NAMALWA (cell line): ENCODE measurements around the gene TP63.
A peak's percentile ranks its signal among the peaks of the same experiment; 100 is the strongest.

Experiments
- DNase-seq: peaks from one replicate; pipeline ENCODE4 v3.0.0-alpha.2; 2015; ENCODE audit warnings: low spot score

Gene TP63

GRCh38 chr3:189813647-189814240, 182.6 kb downstream of the TP63 start:
- DNase-seq: no peak

DNA sequence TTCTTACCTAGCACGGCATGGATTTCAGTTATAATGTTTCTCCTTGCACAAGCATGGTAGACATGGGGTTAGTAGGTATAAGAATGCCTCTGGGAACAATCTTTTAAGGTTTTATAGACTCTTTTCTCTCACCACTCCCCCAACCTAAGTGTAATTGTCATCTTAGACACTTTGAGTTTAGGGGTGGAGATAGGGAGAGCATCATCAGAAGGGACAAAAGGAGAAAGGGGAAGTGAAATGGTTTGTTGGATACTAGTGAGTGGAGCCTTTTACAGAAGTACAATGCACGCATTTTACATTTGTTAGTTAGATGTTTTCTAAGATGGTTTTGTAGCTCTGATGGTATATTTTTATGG, 189.2 kb downstream of the TP63 start:
- peak; percentile 30 for DNase-seq

GRCh38 chr3:189821262-189821661, 190.1 kb downstream of the TP63 start:
- no peak for DNase-seq

- DNase-seq: no peak
These were observed 191.5 kb downstream of the TP63 start for GRCh38 chr3:189822726-189823125.

GRCh38 chr3:189824629-189825312, 193.6 kb downstream of the TP63 start:
- no peak for DNase-seq

DNA sequence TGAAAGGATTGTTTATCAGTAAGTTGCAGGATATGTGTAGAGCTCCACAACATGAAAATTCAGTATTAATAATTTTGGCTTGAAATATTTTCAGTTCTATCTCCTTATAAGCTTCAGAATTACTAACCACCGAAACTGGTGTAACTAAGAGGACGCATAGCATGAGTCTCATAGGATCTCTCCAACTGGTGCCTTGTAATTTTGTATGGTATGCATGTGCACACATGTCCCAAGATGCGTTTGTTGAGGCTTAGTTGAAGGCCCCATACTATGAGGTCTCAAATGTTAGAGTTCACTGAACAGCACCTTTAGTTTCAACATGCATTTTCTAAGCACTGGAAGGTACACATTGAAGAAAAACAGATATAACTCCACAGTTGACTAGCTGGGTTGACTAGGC, 195.4 kb downstream of the TP63 start:
- DNase-seq: no peak

DNA sequence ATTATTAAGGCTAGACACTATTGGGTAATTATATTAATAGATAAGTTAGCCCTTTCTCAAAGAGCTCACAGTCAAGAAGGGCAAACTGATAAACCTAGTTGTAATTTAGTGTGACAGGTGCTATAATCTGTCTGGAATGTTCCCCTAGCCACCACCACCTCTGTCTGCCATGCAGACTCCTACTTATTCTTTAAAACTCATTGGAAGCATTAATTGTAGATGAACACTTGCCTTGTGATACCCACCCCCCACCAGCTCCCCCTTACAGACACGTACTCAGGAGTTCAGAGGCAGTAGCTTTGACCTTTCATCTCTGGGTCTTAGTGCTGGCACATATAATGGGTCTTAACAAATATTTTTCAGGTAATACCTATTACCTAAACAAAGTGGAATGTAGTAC, 195.9 kb downstream of the TP63 start:
- DNase-seq: no peak

DNA sequence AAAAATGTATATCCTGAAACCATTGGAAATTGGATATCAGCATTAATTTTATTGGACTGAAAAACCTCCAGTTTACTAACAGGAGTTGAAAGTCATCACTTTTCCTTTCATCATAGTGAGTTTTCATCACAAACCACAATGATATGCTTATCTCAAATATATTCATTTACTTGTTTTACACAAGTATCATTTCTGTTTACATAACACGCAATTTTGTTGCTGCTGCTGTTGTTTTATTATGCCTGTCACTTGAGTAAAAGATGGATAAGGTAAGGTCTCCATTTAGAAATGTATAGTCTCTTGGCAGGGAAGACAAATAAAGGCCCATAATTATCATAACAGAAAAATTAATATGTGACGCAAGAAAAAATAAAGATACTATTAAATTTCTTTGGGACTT, 199.2 kb downstream of the TP63 start:
- no peak for DNase-seq

DNA sequence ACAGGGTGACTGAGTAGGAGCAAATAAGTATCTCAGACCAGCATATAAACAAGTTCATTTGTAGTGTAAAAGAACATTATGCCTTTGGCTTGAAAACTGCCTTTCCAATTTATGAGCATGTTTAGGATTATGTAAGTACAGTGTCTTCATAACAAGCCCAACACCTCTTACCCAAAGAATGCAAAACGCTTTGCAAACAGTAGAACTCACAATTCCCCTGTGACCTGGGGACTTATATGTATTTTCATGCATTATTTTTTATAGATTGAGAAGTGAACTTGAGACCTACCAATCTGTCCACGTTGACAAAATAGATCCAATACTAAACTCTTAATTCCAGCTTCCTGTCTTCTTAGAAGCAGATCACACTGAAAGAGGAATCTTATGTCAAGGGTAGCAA, 202.1 kb downstream of the TP63 start:
- no peak for DNase-seq

DNA sequence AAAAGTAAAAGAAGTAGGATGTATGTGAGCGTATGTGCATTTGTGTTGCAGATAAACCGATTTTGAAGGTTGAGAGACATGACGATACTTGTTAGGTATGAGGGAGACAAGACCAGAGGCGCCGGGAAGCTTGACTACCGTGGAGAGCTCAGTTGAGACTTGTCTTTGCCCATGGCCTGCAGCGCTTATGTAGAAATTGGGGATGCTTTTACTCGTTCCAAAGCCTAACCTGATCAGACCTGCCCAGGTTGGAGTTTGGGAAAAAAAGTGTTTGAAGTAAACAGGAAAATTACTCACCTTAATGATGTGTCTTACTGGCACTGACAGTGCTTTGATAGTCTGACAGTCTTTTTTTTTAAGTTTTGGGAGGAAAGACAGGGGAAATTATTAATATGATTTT, 202.8 kb downstream of the TP63 start:
- no peak for DNase-seq

- DNase-seq: no peak
These were observed 203.3 kb downstream of the TP63 start for GRCh38 chr3:189834462-189834861.

DNA sequence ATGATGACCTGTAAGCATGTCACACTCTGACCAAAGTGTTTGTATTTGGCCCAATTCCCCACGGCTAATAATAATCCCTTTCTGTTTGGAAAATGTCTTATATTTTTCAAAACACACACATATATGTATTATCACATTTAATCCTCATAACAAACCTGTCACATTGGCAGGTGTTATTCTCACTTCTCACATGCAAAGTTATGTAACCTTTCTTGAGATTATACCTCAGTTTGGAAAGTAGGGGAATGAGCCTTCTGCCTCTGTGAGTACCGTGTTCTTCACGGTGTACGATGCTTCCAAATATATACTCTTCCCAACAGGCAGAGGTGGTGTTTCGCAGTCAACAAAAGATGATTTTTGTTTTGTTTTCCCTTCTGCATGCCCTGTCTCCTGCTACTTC, 205.6 kb downstream of the TP63 start:
- DNase-seq: no peak

DNA sequence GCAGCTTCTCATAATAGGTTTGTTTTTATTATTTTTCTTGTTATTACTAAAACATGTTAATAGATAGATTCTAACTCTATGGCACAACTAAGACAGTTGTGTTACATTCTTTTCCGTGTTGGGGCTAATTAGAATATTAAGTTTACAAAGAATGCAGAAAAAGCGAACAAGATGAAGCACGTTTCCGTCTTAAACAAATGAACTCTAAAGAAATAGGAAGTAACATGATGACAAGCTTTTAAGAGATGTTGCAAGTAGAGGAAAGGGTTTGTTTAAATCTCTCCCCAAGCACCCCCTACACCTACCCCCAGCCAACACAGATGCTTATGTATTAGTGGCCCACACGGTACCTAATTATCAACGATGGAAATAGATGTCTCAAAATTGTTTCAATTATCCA, 207.1 kb downstream of the TP63 start:
- no peak for DNase-seq

DNA sequence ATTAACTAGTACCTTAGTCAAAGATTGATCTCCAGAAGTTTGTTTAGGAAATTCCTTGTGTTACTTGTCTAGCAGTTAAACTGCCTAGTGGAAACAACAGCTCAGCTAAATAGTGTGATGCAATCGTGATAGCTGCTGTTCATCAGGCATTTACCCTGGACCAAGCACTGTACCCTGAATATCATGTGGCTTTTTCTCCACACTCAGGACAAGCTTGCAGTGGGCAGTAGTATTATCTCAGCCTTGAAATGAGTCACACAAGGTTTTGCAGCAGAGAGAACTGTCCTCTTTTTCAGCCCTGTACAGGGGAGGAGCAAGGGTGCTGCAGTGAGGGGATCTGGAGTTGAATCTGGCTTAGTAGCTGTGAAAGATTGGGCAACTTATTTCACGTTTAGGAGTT, 208.4 kb downstream of the TP63 start:
- DNase-seq: no peak

DNA sequence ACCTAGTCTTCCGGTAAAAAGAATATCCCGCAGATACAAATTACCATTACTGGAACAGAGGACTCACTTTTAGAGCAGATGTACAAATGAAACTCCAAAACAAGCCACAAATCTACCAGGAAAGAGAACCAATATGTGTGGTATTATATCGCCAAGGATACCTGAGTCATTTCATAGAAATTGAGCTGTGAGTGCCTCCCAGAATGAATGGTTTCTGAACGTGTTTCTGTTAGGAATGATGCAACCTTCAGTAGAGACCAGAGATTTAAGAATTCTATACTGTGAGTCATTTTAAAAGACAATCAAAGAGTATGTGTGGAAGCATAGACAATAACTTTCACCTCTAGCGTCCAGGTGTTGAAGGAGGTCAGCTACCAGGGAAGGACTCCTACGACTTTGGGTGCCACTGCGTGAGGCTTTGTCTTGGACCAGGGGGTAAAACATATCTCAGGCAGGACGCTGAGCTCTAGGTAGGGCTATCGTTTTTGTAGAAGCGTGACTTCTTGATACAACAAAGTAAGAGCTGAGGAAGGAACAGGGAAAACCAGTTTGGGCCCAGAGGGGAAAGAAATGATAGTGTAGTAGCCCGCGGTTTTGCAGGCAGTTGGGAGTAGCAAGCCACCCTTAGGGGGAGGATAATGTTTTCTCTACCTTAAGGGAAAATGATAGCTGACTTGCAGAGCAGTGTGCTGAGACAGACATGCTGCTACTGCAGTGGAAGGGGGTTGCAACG, 210.4 kb downstream of the TP63 start:
- DNase-seq: no peak

DNA sequence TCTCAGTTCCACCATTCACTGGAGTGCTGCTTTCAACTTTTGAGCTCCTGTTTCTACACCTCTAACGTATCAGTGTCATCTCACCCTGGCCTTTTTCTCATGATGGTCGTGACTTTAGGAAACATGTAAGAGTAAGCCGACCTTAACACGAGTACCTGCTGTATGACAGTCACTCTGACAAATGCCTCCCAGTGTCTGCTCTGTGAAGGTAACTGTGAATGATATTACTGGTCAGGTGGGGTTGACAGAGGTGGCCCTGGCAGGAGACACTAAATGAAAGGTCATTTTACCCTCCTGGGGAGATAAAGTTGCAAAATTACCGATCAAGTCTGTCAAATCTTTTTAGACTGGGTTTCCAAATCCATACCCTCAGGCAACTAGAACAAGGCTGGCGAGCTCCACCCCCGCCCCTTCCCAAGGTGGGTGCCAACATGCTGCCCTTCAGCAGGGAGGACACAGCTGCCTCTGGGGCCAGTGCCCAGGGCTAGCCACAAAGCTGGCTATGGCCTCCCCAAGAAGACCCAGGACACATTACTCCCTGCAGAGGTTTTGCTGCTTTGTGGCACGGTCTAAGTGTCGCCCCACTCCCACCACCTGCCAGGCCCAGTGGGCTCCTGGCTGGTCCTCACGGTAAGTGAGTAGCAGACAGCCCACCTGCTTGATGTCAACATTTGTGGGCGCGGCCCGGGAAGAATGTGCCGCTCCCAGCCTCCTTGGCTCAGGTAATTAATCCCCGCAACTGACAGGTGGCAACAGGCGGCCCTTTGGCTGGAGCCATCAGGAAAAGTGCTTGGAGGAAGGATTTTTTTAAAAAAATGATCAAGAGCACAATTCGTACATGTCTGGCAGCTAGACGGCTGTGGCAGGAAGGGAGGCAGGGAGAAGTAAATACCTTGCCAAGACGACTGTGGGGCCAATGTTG, 211.8 kb downstream of the TP63 start:
- no peak for DNase-seq

- DNase-seq: peak; percentile 9
These were observed 213.9 kb downstream of the TP63 start for GRCh38 chr3:189845069-189845468.

DNA sequence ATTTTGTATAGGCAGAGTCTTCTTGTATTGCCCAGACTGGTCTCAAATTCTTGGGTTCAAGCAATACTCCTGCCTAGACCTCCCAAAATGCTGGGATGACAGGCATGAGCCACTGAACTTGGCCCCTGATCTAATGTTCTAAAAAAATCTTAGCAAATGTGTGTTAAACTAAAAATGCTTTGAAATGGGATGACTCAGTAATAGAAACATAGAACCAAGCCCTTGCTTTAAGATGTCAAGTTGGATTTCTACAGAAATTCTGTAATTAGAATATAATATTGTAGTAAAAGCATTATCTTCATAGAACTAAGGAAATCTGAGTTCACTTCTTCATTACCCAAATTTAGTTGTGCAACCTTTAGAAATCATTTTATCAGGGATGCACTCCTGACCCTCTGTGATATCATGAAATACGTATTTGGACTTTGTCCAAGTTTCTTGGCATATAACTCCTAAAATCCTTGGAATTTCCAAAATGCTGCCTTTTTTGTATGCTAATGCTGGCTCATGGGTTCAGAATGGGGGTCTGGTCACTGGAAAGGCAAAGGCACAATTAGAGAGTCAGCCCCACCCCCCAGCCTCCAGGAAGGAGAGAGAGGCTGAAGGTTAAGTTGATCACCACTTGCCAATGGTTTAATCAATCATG, 217.3 kb downstream of the TP63 start:
- DNase-seq: no peak

DNA sequence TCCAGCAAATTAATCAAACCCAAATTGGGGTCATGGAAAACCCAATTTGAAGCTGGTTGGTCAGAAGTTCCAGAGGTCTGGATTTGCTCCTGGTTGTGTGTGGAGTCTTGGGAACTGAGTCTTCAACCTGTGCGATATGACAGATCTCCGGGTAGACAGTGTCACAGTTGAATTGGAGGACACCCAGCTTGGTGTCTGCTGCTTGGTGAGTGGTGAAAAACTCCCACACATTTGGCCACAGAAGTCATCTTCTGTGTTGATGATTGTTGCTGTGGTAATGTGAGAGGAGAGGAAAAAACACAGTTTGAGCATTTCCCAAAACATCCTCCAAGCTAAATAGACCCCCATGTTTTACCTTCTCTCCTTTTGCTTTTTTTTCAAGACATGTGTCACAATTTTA, 218.1 kb downstream of the TP63 start:
- DNase-seq: no peak

DNA sequence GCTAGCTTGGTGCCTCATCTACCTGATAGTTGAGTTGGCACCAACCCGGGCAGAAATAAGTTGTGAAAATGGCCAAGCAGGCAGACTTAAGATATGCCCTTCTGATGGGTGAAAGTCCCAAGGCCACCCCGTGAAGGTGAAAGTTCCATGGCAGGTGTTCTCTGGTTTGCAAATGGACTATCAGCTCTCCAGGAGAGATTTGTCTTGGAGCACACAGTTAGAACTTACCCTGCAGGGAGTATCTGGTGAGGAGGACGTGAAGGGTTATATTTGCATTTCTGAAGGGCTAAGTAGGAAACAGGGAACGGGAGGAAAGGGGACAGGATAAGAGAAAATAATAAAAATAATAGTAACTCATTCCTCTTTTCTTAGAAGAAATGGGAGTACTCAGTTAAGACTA, 220.5 kb downstream of the TP63 start:
- no peak for DNase-seq

GRCh38 chr3:189853906-189854305, 222.7 kb downstream of the TP63 start:
- no peak for DNase-seq

GRCh38 chr3:189860296-189860695, 229.1 kb downstream of the TP63 start:
- DNase-seq: no peak
